Suprapubic skin (tissue), 4 donors: ENCODE measurements around the gene RUBCNL.
"Not testable (repeated sequence)": the region's sequence is repeated elsewhere in the genome, so short reads cannot be mapped to it uniquely, and the experiment has no call there.

Experiments used
- CTCF ChIP-seq, 2 donors: fragments of 200-600 bp in 1 of 2; fragments of 450-650 bp in 1 of 2; sonication (generic) in 1 of 2; IDR thresholded peaks; one replicate each; pipeline ENCODE4 v1.5.1; 2016 to 2019; ENCODE audit warnings: antibody characterized with exemption in 2 of 2, mild to moderate bottlenecking in 1 of 2, moderate library complexity in 1 of 2
- EP300 ChIP-seq: sonication (generic); formaldehyde crosslinking; IDR thresholded peaks from one replicate; pipeline ENCODE4 v1.6.1; 2017; ENCODE audit warnings: antibody characterized with exemption
- POLR2A ChIP-seq, 2 donors: fragments of 450-650 bp; IDR thresholded peaks; one replicate each; pipeline ENCODE4 v1.6.1; 2017; ENCODE audit warnings: antibody characterized with exemption in 2 of 2, mild to moderate bottlenecking in 2 of 2, moderate library complexity in 2 of 2
- POLR2AphosphoS5 ChIP-seq, 3 donors: sonication (generic); formaldehyde crosslinking; IDR thresholded peaks; one replicate each; pipeline ENCODE4 v1.6.1; 2017; ENCODE audit warnings: antibody characterized with exemption in 3 of 3

GRCh38 chr13:46372938-46373337, 14.1 kb downstream of the RUBCNL start:
- TF ChIP-seq POLR2A (IDR thresholded peaks at IDR 0.05); CTCF (IDR thresholded peaks at IDR 0.05); EP300; POLR2AphosphoS5 (IDR thresholded peaks at IDR 0.05): not testable (repeated sequence)
